PC-9 (cell line): ENCODE measurements around the gene HHATL. TPM values are rescaled to one million over a fixed set of nuclear protein-coding genes. Genes with fewer than 3 reads are reported as not detected.

Experiments used
- BruUV-seq: library from RNA; stranded (reverse); fragments of 400-500 nt; replicated peaks from 2 replicates; lab custom pipeline; 2021; lab: Mats Ljungman, UMichigan
- CTCF ChIA-PET: fragments of 300-600 bp; sonication (Branson Sonifier 250); formaldehyde crosslinking; loops from one replicate; lab custom pipeline; 2022; ENCODE audit warnings: antibody characterized with exemption; lab: Charles Lee
- POLR2A ChIA-PET: fragments of 300-600 bp; sonication (Branson Sonifier 250); formaldehyde crosslinking; loops from one replicate; lab custom pipeline; 2022; ENCODE audit warnings: antibody characterized with exemption; ENCODE audit not compliant: unreplicated experiment; lab: Charles Lee
- DNase-seq, 2 experiments: peaks; one replicate each; pipeline versions ENCODE4 v3.0.0 to v3.0.0-alpha.2; 2015 to 2022; ENCODE audit warnings: mixed read lengths in 1 of 2
- H2AFZ ChIP-seq: fragments of 200-600 bp; sonication (generic); 2 replicates; pipeline ENCODE4 v1.8.1; 2017; ENCODE audit warnings: antibody characterized with exemption
- H3F3A ChIP-seq: fragments of 200-600 bp; sonication (generic); 2 replicates; pipeline ENCODE4 v1.8.1; 2017; ENCODE audit warnings: antibody characterized with exemption, mild to moderate bottlenecking, low read depth; ENCODE audit not compliant: insufficient read depth
- H3K27ac ChIP-seq: fragments of 200-600 bp; sonication (generic); 2 replicates; pipeline ENCODE4 v1.6.1; 2016; ENCODE audit warnings: mixed run types
- H3K27me3 ChIP-seq: fragments of 200-600 bp; sonication (generic); 2 replicates; pipeline ENCODE4 v1.6.1; 2016; ENCODE audit warnings: low read depth, mixed run types; ENCODE audit not compliant: insufficient read depth
- H3K36me3 ChIP-seq: fragments of 200-600 bp; sonication (generic); 2 replicates; pipeline ENCODE4 v1.6.1; 2016; ENCODE audit warnings: low read depth, mixed run types
- H3K4me1 ChIP-seq: fragments of 200-600 bp; sonication (generic); replicated peaks from 2 replicates; pipeline ENCODE4 v1.6.1; 2016; ENCODE audit warnings: mixed run types; ENCODE audit not compliant: insufficient read depth
- H3K4me2 ChIP-seq: fragments of 200-600 bp; sonication (generic); 2 replicates; pipeline ENCODE4 v1.6.1; 2017; ENCODE audit warnings: mixed run types
- H3K4me3 ChIP-seq: fragments of 200-600 bp; sonication (generic); 2 replicates; pipeline ENCODE4 v1.6.1; 2016; ENCODE audit warnings: mixed run types
- H3K79me2 ChIP-seq: fragments of 200-600 bp; sonication (generic); 2 replicates; pipeline ENCODE4 v1.6.1; 2017; ENCODE audit warnings: low read depth, mixed run types
- H3K9me2 ChIP-seq: fragments of 200-600 bp; sonication (generic); 2 replicates; pipeline ENCODE4 v1.8.1; 2017; ENCODE audit warnings: mild to moderate bottlenecking; ENCODE audit not compliant: insufficient read depth
- H3K9me3 ChIP-seq: fragments of 200-600 bp; sonication (generic); 2 replicates; pipeline ENCODE4 v1.8.1; 2016; ENCODE audit warnings: low read depth; ENCODE audit not compliant: insufficient read depth
- H4K20me1 ChIP-seq: fragments of 200-600 bp; sonication (generic); 2 replicates; pipeline ENCODE4 v1.8.1; 2017; ENCODE audit not compliant: insufficient read depth
- EZH2 ChIP-seq: fragments of 200-600 bp; sonication (generic); IDR thresholded peaks from 2 replicates; pipeline ENCODE4 v1.8.0; 2017; ENCODE audit warnings: antibody characterized with exemption, low read depth
- intact Hi-C: fragments of 100-400 bp; cut with micrococcal nuclease; formaldehyde crosslinking; loops from one replicate; pipeline ENCODE4 v1.10.0; 2022; ENCODE audit not compliant: unreplicated experiment
- total RNA-seq: library from RNA; stranded (reverse); gene quantifications from 2 replicates; pipeline ENCODE4 v1.2.3, GENCODE V29; 2021
- TF ChIP-seq, protein P1 (sequence below): fragments of 200-600 bp; sonication (generic); conservative IDR thresholded peaks from 2 replicates; pipeline ENCODE4 v1.6.1; 2017; ENCODE audit warnings: mixed run types, antibody characterized with exemption, mild to moderate bottlenecking, moderate library complexity

Gene HHATL
- total RNA-seq, 1 experiment from 2014 or later, result not detected

DNA sequence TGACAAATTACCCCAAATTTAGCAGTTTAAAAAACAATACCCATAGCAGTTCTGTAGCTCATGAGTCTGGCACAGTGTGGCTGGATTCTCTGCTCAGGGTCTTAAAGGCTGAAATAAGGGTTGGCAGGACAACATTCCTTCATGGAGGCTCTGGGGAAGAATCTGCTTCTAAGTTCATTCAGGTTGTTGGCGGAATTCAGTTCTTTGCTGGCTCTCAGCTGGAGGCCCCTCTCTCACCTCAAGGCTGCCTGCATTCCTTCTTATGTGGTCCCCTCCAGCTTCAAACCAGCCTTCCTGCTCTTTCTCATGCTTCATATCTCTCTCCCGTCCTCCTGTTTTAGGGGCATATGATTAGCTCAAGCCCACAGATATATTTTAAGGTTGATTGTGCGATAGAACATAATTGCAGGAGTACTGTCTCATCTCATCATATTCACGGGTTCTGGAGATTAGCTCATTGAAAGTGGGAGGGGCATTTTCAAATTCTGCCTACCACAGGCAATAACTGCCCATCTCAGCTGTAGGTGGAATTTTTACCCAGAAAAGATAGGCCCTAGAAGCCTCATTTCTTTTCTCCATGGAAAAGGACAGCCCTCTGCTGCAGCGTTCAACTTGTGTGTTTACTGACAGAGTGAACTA, 54.7 kb downstream of the HHATL start:
- Histone ChIP-seq H2AFZ (no peak overlapping the region), H3K9me2 (no peaks in the 10 kb centered on the region), H3K79me2 (no peaks in the 10 kb centered on the region), H3K36me3 (peaks cover 9% of the 10 kb centered on the region; the same call in 1 of the 2 replicates), H4K20me1 (no peaks in the 10 kb centered on the region), H3K9me3 (no peaks in the 10 kb centered on the region), H3K4me2 (no peak overlapping the region), H3K4me1 (peaks cover 23% of the 10 kb centered on the region), H3K4me3 (no peak overlapping the region), H3F3A (peaks cover 18% of the 10 kb centered on the region; the same call in 1 of the 2 replicates), H3K27ac (no peak overlapping the region), H3K27me3 (no peaks in the 10 kb centered on the region)
- ChIA-PET CTCF (interaction anchor here (0.6 kb wide), 1 partner anchor 554 kb away, joined by 3 read pairs; no protein-coding TSS in a partner anchor), POLR2A (no interaction called here)
- intact Hi-C loops, result no loop called here
- DNase-seq, result no peak
- no TSS peak for BruUV-seq
- no peak for TF ChIP-seq EZH2
- TF ChIP-seq, protein P1, sequence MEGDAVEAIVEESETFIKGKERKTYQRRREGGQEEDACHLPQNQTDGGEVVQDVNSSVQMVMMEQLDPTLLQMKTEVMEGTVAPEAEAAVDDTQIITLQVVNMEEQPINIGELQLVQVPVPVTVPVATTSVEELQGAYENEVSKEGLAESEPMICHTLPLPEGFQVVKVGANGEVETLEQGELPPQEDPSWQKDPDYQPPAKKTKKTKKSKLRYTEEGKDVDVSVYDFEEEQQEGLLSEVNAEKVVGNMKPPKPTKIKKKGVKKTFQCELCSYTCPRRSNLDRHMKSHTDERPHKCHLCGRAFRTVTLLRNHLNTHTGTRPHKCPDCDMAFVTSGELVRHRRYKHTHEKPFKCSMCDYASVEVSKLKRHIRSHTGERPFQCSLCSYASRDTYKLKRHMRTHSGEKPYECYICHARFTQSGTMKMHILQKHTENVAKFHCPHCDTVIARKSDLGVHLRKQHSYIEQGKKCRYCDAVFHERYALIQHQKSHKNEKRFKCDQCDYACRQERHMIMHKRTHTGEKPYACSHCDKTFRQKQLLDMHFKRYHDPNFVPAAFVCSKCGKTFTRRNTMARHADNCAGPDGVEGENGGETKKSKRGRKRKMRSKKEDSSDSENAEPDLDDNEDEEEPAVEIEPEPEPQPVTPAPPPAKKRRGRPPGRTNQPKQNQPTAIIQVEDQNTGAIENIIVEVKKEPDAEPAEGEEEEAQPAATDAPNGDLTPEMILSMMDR, result no peak

Other genes with a start within 250 kb of the HHATL start
- gene VIPR1, start 200.2 kb downstream of the HHATL start, total RNA-seq, result 19.7 and 23.9 TPM in 2 replicates
- 38.1 and 42.4 TPM in 2 replicates for gene SEC22C, start 120.8 kb downstream of the HHATL start, total RNA-seq
- gene SS18L2, start 111.9 kb downstream of the HHATL start, total RNA-seq, result 28.8 and 34.5 TPM in 2 replicates
- 66.0 and 70.5 TPM in 2 replicates for gene NKTR, start 102.1 kb downstream of the HHATL start, total RNA-seq
- gene ZBTB47, start 49.1 kb downstream of the HHATL start, total RNA-seq, result 8.1 and 9.6 TPM in 2 replicates
- not detected in 2 replicates for gene KLHL40, start 17.3 kb downstream of the HHATL start, total RNA-seq
- 0.41 TPM in 1 of 2 replicates, not detected in the other for gene CCDC13, start 70.5 kb upstream of the HHATL start, total RNA-seq
- gene HIGD1A, start 101.7 kb upstream of the HHATL start, total RNA-seq, result 48.2 and 69.7 TPM in 2 replicates
- 1.0 and 2.9 TPM in 2 replicates for gene ACKR2, start 106.6 kb upstream of the HHATL start, total RNA-seq
- gene CYP8B1, start 173.1 kb upstream of the HHATL start, total RNA-seq, result not detected in 2 replicates
- 7.5 and 9.2 TPM in 2 replicates for gene ZNF662, start 203.3 kb upstream of the HHATL start, total RNA-seq